Osteoblast (primary cell): ENCODE measurements around the gene STON2. TPM values are rescaled to one million over a fixed set of nuclear protein-coding genes. Genes with fewer than 3 reads are reported as not detected.

Experiments
- DNase-seq: peaks from one replicate; pipeline ENCODE4 v3.0.0; 2011; ENCODE audit warnings: low spot score, mixed read lengths; ENCODE audit not compliant: insufficient read length; ENCODE audit errors: missing footprints
- H2AFZ ChIP-seq: 2 replicates; pipeline ENCODE4 v1.6.0; 2011; ENCODE audit warnings: mild to moderate bottlenecking, low read length
- H3K27ac ChIP-seq: 2 replicates; pipeline ENCODE4 v1.5.1; 2011; ENCODE audit warnings: mild to moderate bottlenecking, low read depth, low read length, moderate library complexity
- H3K27me3 ChIP-seq: 2 replicates; pipeline ENCODE4 v1.6.0; 2012; ENCODE audit warnings: mild to moderate bottlenecking, control low read depth, inconsistent platforms, low read length, moderate library complexity; ENCODE audit not compliant: insufficient read depth
- H3K36me3 ChIP-seq: 2 replicates; pipeline ENCODE4 v1.5.1; 2011; ENCODE audit warnings: mild to moderate bottlenecking, low read length, control low read depth, moderate library complexity; ENCODE audit not compliant: insufficient read depth
- H3K4me1 ChIP-seq: 2 replicates; pipeline ENCODE4 v1.5.1; 2011; ENCODE audit warnings: mild to moderate bottlenecking, low read length, control low read depth, moderate library complexity; ENCODE audit not compliant: insufficient read depth
- H3K4me2 ChIP-seq: 2 replicates; pipeline ENCODE4 v1.6.0; 2011; ENCODE audit warnings: mild to moderate bottlenecking, low read length; ENCODE audit not compliant: insufficient read depth
- H3K4me3 ChIP-seq: fragments of 200-600 bp; sonication (generic); 3 replicates; pipeline ENCODE4 v1.5.1; 2012; ENCODE audit warnings: mild to moderate bottlenecking, low read length, inconsistent platforms; ENCODE audit not compliant: insufficient read depth
- H3K79me2 ChIP-seq: 2 replicates; pipeline ENCODE4 v1.6.0; 2012; ENCODE audit warnings: mild to moderate bottlenecking, low read length, control low read depth, inconsistent platforms; ENCODE audit not compliant: insufficient read depth
- H3K9me3 ChIP-seq: 2 replicates; pipeline ENCODE4 v1.5.1; 2011; ENCODE audit warnings: low read depth, low read length, control low read depth
- H4K20me1 ChIP-seq: 2 replicates; pipeline ENCODE4 v1.6.0; 2012; ENCODE audit warnings: mild to moderate bottlenecking, low read length, control low read depth; ENCODE audit not compliant: insufficient read depth
- total RNA-seq: library from RNA; depleted of rRNA; stranded (reverse); fragments of >200 nt; gene quantifications from 2 replicates; pipeline ENCODE4 v1.2.3, GENCODE V29; 2012
- TF ChIP-seq, protein P1 (sequence below): IDR thresholded peaks from 2 replicates; pipeline ENCODE4 v1.5.1; 2011; ENCODE audit warnings: mild to moderate bottlenecking, low read depth, low read length, moderate library complexity; ENCODE audit errors: extremely low read depth

The STON2 gene
- total RNA-seq, 1 donor = 49.6 TPM

DNA sequence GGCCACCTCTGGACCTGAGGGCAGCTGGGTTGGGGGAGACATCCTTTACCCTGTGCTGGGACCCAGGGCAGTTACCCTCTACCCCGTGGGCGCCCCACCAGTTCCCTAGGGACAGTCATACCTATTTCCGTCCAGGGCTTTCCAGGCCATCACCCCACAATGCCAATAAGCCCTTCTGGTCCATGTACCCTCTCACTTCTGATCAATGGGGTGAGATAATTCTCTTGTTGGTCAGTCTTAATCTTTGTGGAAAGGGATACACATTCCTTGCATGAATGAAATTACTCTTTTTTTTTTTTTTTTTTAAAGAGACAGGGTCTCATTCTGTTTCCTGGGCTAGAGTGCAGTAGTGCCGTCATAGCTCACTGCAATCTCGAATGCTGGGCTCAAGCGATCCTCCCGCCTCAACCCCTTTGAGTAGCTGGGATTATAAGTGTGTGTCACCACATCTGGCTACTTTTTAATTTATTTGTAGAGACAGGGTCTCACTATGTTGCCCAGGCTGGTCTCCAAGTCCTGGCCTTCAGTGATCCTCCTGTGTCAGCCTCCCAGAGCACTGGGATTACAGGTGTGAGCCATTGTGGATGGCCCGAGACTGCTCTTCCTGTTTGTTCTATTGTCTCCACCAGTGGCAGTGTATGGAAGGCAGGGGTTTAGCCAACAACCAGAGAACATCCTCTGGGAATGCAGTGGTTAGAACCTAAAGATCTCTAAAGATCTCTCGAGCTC lies 46.3 kb upstream of the STON2 start:
- Histone ChIP-seq H2AFZ (no peak overlapping the region), H3K27ac (no peak overlapping the region), H3K36me3 (no peaks in the 10 kb centered on the region), H3K79me2 (no peaks in the 10 kb centered on the region), H3K4me1 (peaks cover 2% of the 10 kb centered on the region), H3K9me3 (no peaks in the 10 kb centered on the region), H3K27me3 (peaks cover 29% of the 10 kb centered on the region), H4K20me1 (no peaks in the 10 kb centered on the region), H3K4me2 (no peak overlapping the region), H3K4me3 (no peak overlapping the region)
- DNase-seq = no peak
- TF ChIP-seq, protein P1, sequence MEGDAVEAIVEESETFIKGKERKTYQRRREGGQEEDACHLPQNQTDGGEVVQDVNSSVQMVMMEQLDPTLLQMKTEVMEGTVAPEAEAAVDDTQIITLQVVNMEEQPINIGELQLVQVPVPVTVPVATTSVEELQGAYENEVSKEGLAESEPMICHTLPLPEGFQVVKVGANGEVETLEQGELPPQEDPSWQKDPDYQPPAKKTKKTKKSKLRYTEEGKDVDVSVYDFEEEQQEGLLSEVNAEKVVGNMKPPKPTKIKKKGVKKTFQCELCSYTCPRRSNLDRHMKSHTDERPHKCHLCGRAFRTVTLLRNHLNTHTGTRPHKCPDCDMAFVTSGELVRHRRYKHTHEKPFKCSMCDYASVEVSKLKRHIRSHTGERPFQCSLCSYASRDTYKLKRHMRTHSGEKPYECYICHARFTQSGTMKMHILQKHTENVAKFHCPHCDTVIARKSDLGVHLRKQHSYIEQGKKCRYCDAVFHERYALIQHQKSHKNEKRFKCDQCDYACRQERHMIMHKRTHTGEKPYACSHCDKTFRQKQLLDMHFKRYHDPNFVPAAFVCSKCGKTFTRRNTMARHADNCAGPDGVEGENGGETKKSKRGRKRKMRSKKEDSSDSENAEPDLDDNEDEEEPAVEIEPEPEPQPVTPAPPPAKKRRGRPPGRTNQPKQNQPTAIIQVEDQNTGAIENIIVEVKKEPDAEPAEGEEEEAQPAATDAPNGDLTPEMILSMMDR = no peak

DNA sequence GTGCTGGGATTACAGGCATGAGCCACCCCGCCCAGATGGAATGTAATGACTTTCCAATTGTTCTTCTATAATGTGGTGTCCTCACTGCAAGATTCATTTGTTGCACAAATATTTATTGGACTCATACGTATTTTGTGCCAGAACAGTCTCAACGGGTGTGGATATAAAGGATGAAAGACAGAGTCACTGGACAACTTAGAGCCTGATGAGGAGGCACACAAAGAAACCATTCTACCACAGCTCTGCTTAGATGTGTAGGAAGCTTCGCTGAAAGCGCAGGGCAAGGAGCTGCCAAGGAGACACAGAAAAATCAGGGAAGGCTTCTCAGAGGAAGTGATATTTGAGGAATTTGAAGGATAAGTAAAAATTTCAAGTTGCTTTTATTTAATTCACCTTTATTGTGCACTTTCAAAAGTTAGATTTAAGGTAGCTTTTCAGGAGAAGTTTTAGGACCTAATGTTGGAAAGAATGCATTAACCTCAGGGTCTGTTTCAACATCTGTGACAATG lies 41.6 kb upstream of the STON2 start:
- Histone ChIP-seq H3K79me2 (no peaks in the 10 kb centered on the region), H3K27me3 (peaks cover 45% of the 10 kb centered on the region), H3K4me1 (peaks cover 2% of the 10 kb centered on the region), H3K9me3 (no peaks in the 10 kb centered on the region), H3K27ac (no peak overlapping the region), H3K4me2 (no peak overlapping the region), H3K36me3 (no peaks in the 10 kb centered on the region), H4K20me1 (no peaks in the 10 kb centered on the region), H3K4me3 (no peak overlapping the region), H2AFZ (no peak overlapping the region)
- DNase-seq = no peak
- TF ChIP-seq, protein P1 = no peak

DNA sequence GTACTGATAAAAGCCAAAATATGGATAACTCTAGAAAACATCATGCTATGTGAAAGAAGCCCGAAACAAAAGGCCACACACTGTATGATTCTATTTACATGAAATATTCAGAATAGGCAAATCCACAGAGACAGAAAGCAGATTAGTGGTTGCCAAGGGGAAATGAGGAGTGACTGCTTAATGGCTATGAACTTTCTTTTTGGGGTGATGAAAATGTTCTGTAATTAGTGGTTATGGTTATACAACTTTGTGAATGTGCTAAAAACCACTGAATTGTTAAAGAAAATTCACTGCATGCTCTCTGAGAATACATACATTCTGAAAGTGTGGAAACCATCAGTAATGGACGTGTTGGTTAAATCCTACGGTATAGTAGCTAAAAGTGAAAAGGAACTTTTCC lies 39.9 kb upstream of the STON2 start:
- H3K27ac ChIP-seq = no peak overlapping the region
- H3K4me1 ChIP-seq = peaks cover 4% of the 10 kb centered on the region
- no peaks in the 10 kb centered on the region for H3K36me3 ChIP-seq
- H2AFZ ChIP-seq = no peak overlapping the region
- no peaks in the 10 kb centered on the region for H4K20me1 ChIP-seq
- no peaks in the 10 kb centered on the region for H3K79me2 ChIP-seq
- TF ChIP-seq, protein P1 = no peak
- H3K27me3 ChIP-seq = peaks cover 57% of the 10 kb centered on the region
- H3K4me2 ChIP-seq = no peak overlapping the region
- no peaks in the 10 kb centered on the region for H3K9me3 ChIP-seq
- H3K4me3 ChIP-seq = no peak overlapping the region
- no peak for DNase-seq

DNA sequence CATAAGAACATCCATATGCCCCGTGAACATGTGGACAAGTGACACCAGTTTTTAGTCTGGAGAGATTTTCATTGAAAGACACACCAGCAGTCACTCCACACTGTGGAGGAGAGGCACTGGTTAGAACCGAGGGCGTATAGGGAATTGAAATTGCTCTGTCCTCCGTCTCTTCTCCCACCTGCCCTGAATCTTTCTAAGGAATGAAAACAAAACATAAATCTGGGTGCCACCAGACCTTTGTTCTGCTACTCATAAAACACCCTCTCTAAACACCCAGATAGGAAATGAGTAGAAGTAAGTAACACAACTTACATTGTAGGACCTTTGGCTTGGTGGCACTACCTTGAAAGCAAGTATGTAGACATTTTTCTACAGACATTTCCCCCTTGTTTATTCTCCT lies 37.1 kb upstream of the STON2 start:
- Histone ChIP-seq H3K4me2 (no peak overlapping the region), H3K27me3 (peaks cover 72% of the 10 kb centered on the region)

More for the DNA sequence above, 37.1 kb upstream of the STON2 start:
- DNase-seq = no peak
- H3K4me1 ChIP-seq = peaks cover 4% of the 10 kb centered on the region
- H3K27ac ChIP-seq = no peak overlapping the region
- H4K20me1 ChIP-seq = no peaks in the 10 kb centered on the region
- TF ChIP-seq, protein P1 = no peak
- H3K4me3 ChIP-seq = no peak overlapping the region
- H3K79me2 ChIP-seq = no peaks in the 10 kb centered on the region
- H3K36me3 ChIP-seq = no peaks in the 10 kb centered on the region
- no peak overlapping the region for H2AFZ ChIP-seq
- H3K9me3 ChIP-seq = no peaks in the 10 kb centered on the region
